ES-I3 (cell line): Measurements from ENCODE around the gene FSTL4.

Experiments used
- H3K36me3 ChIP-seq: 2 replicates; pipeline ENCODE4 v1.6.1; 2013; ENCODE audit warnings: mild to moderate bottlenecking, low read length, control low read depth, moderate library complexity; ENCODE audit not compliant: insufficient read depth
- H3K4me1 ChIP-seq: 2 replicates; pipeline ENCODE4 v1.6.1; 2013; ENCODE audit warnings: mild to moderate bottlenecking, control low read depth, low read length; ENCODE audit not compliant: insufficient read depth
- H3K9ac ChIP-seq: 2 replicates; pipeline ENCODE4 v1.6.1; 2013; ENCODE audit warnings: low read depth, mild to moderate bottlenecking, low read length, moderate library complexity
- H3K9me3 ChIP-seq: 2 replicates; pipeline ENCODE4 v1.6.1; 2013; ENCODE audit warnings: mild to moderate bottlenecking, low read length, moderate library complexity; ENCODE audit not compliant: control insufficient read depth, insufficient read depth

The FSTL4 gene

GRCh38 chr5:133599044-133599443 lies 13.3 kb downstream of the FSTL4 start:
- Histone ChIP-seq H3K4me1 (peaks cover 12% of the 10 kb centered on the region; the same call in 1 of the 2 replicates), H3K36me3 (no peaks in the 10 kb centered on the region), H3K9me3 (no peaks in the 10 kb centered on the region), H3K9ac (no peak overlapping the region)

- H3K9ac ChIP-seq, result no peak overlapping the region
- no peaks in the 10 kb centered on the region for H3K36me3 ChIP-seq
- no peaks in the 10 kb centered on the region for H3K4me1 ChIP-seq
- no peaks in the 10 kb centered on the region for H3K9me3 ChIP-seq
Observed at GRCh38 chr5:133596049-133596448, 16.3 kb downstream of the FSTL4 start.

GRCh38 chr5:133595465-133595864 lies 16.9 kb downstream of the FSTL4 start:
- Histone ChIP-seq H3K4me1 (no peaks in the 10 kb centered on the region), H3K36me3 (no peaks in the 10 kb centered on the region), H3K9me3 (no peaks in the 10 kb centered on the region), H3K9ac (no peak overlapping the region)

- no peaks in the 10 kb centered on the region for H3K4me1 ChIP-seq
- no peaks in the 10 kb centered on the region for H3K36me3 ChIP-seq
- H3K9me3 ChIP-seq, result no peaks in the 10 kb centered on the region
- no peak overlapping the region for H3K9ac ChIP-seq
Observed at GRCh38 chr5:133589286-133589685, 23.1 kb downstream of the FSTL4 start.

- Histone ChIP-seq H3K9me3 (no peaks in the 10 kb centered on the region), H3K36me3 (no peaks in the 10 kb centered on the region), H3K9ac (peak overlapping the region; percentile 44; the same call in 1 of the 2 replicates), H3K4me1 (no peaks in the 10 kb centered on the region)
Observed at GRCh38 chr5:133582971-133583370, 29.4 kb downstream of the FSTL4 start.

DNA sequence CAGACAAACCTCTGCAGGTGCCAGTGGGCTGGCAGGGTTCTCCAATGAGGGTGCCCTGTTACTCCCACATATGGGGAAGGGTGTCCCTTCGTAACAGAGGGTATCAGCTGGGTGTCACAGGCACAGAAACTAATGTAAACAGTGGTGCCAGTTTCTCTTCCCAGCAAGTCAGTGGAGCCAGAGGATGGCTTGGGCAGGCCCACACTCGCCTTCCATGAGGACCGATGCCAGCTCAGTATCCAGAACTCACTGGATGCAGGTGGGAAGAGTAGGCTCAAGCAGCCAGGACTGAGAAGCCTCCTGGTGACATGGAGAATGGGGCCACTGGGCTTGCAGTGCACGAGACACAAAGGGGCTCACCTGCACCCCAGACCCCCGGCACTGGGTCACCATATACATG lies 30.4 kb downstream of the FSTL4 start:
- Histone ChIP-seq H3K36me3 (no peaks in the 10 kb centered on the region), H3K9ac (no peak overlapping the region), H3K4me1 (no peaks in the 10 kb centered on the region), H3K9me3 (no peaks in the 10 kb centered on the region)

DNA sequence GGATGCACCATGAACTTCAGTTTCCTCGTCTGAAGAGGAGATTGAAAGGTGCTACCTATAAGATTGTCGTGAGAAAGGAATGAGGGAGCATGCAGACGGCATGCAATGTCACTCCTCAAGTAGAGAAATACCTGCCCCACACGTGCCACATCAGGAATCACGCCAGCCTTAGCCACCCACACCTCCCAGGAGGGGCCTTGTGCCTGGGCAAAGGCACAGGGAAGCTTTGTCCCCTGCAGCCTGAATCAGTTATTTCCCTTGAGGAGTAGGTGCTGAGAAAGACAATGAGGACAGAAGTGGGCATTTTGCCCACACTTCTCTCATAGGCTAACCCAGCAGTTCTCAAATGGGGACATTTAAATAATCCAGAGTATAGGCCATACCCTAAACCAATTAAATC lies 31.0 kb downstream of the FSTL4 start:
- Histone ChIP-seq H3K9ac (no peak overlapping the region), H3K9me3 (no peaks in the 10 kb centered on the region), H3K36me3 (no peaks in the 10 kb centered on the region), H3K4me1 (no peaks in the 10 kb centered on the region)

DNA sequence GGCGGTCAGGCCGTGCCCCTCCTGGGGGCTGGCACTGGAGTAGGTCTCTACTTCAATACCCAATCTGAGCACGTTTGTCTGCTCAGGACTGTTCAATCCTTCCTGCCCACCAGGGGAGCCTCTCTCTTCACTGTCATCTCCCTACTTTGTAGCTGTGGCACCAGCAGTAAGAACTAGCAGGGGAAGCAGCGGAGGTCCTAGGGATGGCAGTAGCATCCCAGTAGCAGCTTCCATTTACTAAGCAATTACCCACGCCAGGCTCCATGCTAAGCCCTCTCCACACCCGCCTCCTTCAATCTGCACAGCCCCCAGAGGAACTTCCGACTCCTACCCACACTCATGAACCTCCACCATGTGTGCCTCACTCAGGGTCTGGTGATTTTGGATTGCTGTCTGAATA lies 31.7 kb downstream of the FSTL4 start:
- H3K36me3 ChIP-seq, result no peaks in the 10 kb centered on the region
- H3K4me1 ChIP-seq, result no peaks in the 10 kb centered on the region

DNA sequence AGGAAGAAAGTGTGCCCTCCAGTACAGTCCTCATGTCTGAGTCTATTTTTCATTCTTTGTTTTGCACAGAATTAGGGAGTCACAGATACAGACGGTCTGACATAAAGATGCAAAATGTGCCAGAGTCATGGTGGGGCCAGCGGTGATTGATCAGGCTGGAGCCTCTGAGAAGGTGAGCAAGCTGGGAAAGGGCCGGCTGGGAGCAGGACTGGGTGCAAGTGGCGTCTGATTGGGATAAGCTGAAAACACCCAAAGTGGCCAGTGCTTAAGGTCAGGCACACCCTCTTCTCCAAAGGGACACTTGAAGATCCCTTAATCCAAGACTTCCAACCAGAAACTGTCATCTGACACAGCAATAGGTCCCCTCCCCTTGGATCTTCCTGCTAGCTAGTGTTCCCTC lies 32.6 kb downstream of the FSTL4 start:
- Histone ChIP-seq H3K4me1 (no peaks in the 10 kb centered on the region), H3K9me3 (no peaks in the 10 kb centered on the region), H3K9ac (no peak overlapping the region), H3K36me3 (no peaks in the 10 kb centered on the region)

More for the DNA sequence above, 31.7 kb downstream of the FSTL4 start:
- no peak overlapping the region for H3K9ac ChIP-seq
- no peaks in the 10 kb centered on the region for H3K9me3 ChIP-seq

DNA sequence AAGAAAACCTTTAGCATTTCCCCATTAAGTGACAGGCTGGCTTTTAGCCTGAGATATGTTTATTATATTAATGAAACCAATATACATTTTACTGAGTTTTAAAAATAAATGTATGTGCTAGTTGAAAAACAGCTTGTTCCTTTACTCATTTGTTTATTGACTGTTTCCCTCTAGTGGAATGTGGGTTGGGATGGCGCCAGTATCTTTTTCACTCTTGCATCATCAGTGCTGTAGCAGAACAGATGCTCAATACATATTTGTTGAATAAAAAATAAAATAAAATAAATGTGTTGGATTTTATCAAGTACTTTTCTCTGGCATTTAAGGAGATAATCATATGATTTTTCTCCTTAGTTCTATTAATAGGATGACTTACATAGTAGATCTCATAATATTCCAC lies 43.0 kb downstream of the FSTL4 start:
- Histone ChIP-seq H3K4me1 (no peaks in the 10 kb centered on the region), H3K36me3 (no peaks in the 10 kb centered on the region), H3K9me3 (no peaks in the 10 kb centered on the region), H3K9ac (no peak overlapping the region)

- Histone ChIP-seq H3K9me3 (no peaks in the 10 kb centered on the region), H3K9ac (no peak overlapping the region), H3K4me1 (no peaks in the 10 kb centered on the region), H3K36me3 (no peaks in the 10 kb centered on the region)
Observed at GRCh38 chr5:133565993-133566392, 46.3 kb downstream of the FSTL4 start.

GRCh38 chr5:133564921-133565565 lies 47.3 kb downstream of the FSTL4 start:
- Histone ChIP-seq H3K9me3 (no peaks in the 10 kb centered on the region), H3K36me3 (no peaks in the 10 kb centered on the region), H3K9ac (no peak overlapping the region), H3K4me1 (no peaks in the 10 kb centered on the region)

DNA sequence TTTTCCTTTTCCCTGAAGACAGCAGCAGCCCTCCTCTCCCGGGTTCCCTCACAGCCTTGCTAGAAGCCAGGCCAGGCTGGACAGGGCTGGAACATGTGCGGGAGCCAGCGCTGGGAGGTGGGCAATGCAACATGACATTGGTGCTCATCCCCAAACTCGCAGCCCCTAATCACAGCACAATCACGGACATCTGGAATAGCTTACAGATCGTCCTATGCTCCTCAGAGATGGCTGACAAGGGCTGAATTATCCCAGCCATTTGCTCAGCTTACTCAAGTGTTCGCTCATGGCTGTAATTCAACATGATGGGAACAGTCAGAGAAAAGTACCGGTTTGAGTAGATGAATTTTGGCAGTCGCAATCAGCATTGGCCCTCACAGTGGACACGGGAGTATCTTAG lies 49.8 kb downstream of the FSTL4 start:
- H3K9ac ChIP-seq, result no peak overlapping the region
- H3K9me3 ChIP-seq, result no peaks in the 10 kb centered on the region
- no peaks in the 10 kb centered on the region for H3K36me3 ChIP-seq
- H3K4me1 ChIP-seq, result no peaks in the 10 kb centered on the region

GRCh38 chr5:133559960-133560359 lies 52.4 kb downstream of the FSTL4 start:
- Histone ChIP-seq H3K9me3 (no peaks in the 10 kb centered on the region), H3K9ac (no peak overlapping the region), H3K4me1 (no peaks in the 10 kb centered on the region), H3K36me3 (no peaks in the 10 kb centered on the region)

- H3K9me3 ChIP-seq, result no peaks in the 10 kb centered on the region
- H3K4me1 ChIP-seq, result no peaks in the 10 kb centered on the region
- H3K9ac ChIP-seq, result no peak overlapping the region
- H3K36me3 ChIP-seq, result no peaks in the 10 kb centered on the region
Observed at GRCh38 chr5:133556551-133556950, 55.8 kb downstream of the FSTL4 start.

- H3K9ac ChIP-seq, result no peak overlapping the region
Observed at GRCh38 chr5:133554279-133554678, 58.1 kb downstream of the FSTL4 start.

More at GRCh38 chr5:133554279-133554678, 58.1 kb downstream of the FSTL4 start:
- Histone ChIP-seq H3K36me3 (no peaks in the 10 kb centered on the region), H3K9me3 (no peaks in the 10 kb centered on the region), H3K4me1 (no peaks in the 10 kb centered on the region)
